Measurements from ENCODE around the gene METRN. TPM values are rescaled to one million over a fixed set of nuclear protein-coding genes. Genes with fewer than 3 reads are reported as not detected.
A peak's percentile ranks its signal among the peaks of the same experiment; 100 is the strongest.
"Not testable (repeated sequence)": the region's sequence is repeated elsewhere in the genome, so short reads cannot be mapped to it uniquely, and the experiment has no call there.

Gene METRN
- total and polyA plus RNA-seq, 2 experiments from 2014 or later = 21.6 to 98.1 TPM

- peak overlapping the region; percentile 28; the same call in 1 of the 2 replicates for H3K27ac ChIP-seq
- peak overlapping the region; percentile 93 for H3K4me3 ChIP-seq
- WGBS, 2 experiments (ENCODE audit: low coverage in 1 of 2, low lambda C conversion rate in 2 of 2, missing lambda C conversion rate in 2 of 2) = 82 to 85% methylated on average over 26 of the region's 26 CpGs
- peaks cover 8% of the 10 kb centered on the region; the same call in 1 of the 2 replicates for H3K4me1 ChIP-seq (ENCODE audit: insufficient read depth)
- H3F3A ChIP-seq (ENCODE audit: insufficient read depth) = no peaks in the 10 kb centered on the region
- in situ Hi-C loops (cut with MboI) = no loop called here
- TF ChIP-seq EZH2 (IDR thresholded peaks at IDR 0.05; ENCODE audit: insufficient read depth, poor library complexity, severe bottlenecking) (no peak), EZH2phosphoT487 (IDR thresholded peaks at IDR 0.05; ENCODE audit: insufficient read depth, low read depth) (no peak)
- no peak for DNase-seq
- no peaks in the 10 kb centered on the region for H3K36me3 ChIP-seq (ENCODE audit: low read depth)
- peaks cover 28% of the 10 kb centered on the region for H3K79me2 ChIP-seq (ENCODE audit: insufficient read depth)
- H3K4me2 ChIP-seq (ENCODE audit: unreplicated experiment) = peak overlapping the region; percentile 91
- H3K27me3 ChIP-seq (replicated peaks; ENCODE audit: insufficient read depth) = peaks cover 3% of the 10 kb centered on the region; the same call in 1 of the 2 replicates
- H3K9me2 ChIP-seq (ENCODE audit: insufficient read depth) = no peaks in the 10 kb centered on the region
- peak overlapping the region; percentile 93 for H3K9ac ChIP-seq
- H4K20me1 ChIP-seq (ENCODE audit: insufficient read depth) = no peaks in the 10 kb centered on the region
- H2AFZ ChIP-seq = peak overlapping the region; percentile 97
- no peaks in the 10 kb centered on the region for H3K9me3 ChIP-seq (ENCODE audit: low read depth)
These were observed 25.6 kb upstream of the METRN start for GRCh38 chr16:689175-689897.

- WGBS, 2 experiments (ENCODE audit: low coverage in 1 of 2, low lambda C conversion rate in 2 of 2, missing lambda C conversion rate in 2 of 2) = 71 to 74% methylated on average over 16 of the region's 16 CpGs
- H3F3A ChIP-seq (ENCODE audit: insufficient read depth); H3K36me3 ChIP-seq (ENCODE audit: low read depth); H3K4me1 ChIP-seq (ENCODE audit: insufficient read depth); H3K9ac ChIP-seq; H3K4me3 ChIP-seq; in situ Hi-C loops (cut with MboI); H2AFZ ChIP-seq; H3K27ac ChIP-seq; H3K9me3 ChIP-seq (ENCODE audit: low read depth); H4K20me1 ChIP-seq (ENCODE audit: insufficient read depth); H3K9me2 ChIP-seq (ENCODE audit: insufficient read depth); DNase-seq; H3K4me2 ChIP-seq (ENCODE audit: unreplicated experiment): not testable (repeated sequence)
- Histone ChIP-seq H3K27me3 (replicated peaks; ENCODE audit: insufficient read depth) (peaks cover 18% of the 10 kb centered on the region), H3K79me2 (ENCODE audit: insufficient read depth) (peaks cover 20% of the 10 kb centered on the region)
These were observed 23.7 kb upstream of the METRN start for GRCh38 chr16:691242-691641.

DNA sequence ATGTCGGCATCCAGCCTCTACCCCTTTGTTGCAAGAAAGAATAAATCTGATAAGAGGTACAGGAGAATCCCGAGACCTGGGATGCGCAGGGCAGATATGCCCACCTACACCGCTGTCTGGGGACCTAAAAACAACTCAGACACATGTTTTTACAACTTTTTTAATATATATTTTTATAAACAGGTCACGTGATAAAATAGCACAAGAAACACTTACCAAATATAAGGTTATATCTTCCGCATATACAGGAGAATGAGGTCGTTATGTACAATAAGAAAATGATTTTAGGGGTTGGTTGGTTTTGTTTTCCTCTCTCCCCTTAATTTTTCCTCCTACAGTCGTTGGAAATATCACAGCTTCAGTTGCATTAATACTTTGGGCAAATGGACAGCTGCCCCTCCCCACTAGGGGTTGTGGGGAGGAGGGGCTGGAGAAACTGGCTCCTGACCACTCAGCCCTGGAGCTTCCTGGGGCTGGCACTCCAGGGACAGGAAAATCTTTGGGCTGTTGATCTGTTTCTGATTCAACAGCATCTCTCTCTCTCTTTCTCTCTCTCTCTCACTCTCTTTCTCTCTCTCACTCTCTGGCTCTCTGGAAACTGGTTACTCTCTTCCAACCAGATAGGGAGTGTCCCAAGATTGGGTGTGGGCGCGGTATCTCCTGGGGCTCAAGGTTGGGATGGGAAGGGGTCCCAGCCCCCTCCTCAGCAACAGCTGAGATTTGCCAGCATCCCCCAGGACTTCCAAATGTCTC, 22.4 kb upstream of the METRN start:
- Histone ChIP-seq H3K4me3 (no peak overlapping the region), H3F3A (ENCODE audit: insufficient read depth) (no peaks in the 10 kb centered on the region), H3K9ac (no peak overlapping the region), H3K27me3 (replicated peaks; ENCODE audit: insufficient read depth) (peaks cover 19% of the 10 kb centered on the region), H3K9me2 (ENCODE audit: insufficient read depth) (no peaks in the 10 kb centered on the region), H4K20me1 (ENCODE audit: insufficient read depth) (no peaks in the 10 kb centered on the region), H3K4me1 (ENCODE audit: insufficient read depth) (peaks cover 8% of the 10 kb centered on the region; the same call in 1 of the 2 replicates), H3K79me2 (ENCODE audit: insufficient read depth) (peaks cover 16% of the 10 kb centered on the region), H3K27ac (no peak overlapping the region), H3K36me3 (ENCODE audit: low read depth) (no peaks in the 10 kb centered on the region), H3K9me3 (ENCODE audit: low read depth) (no peaks in the 10 kb centered on the region), H2AFZ (no peak overlapping the region), H3K4me2 (ENCODE audit: unreplicated experiment) (no peak overlapping the region)
- no peak for TF ChIP-seq EZH2phosphoT487 (IDR thresholded peaks at IDR 0.05; ENCODE audit: insufficient read depth, low read depth)
- TF ChIP-seq EZH2 (IDR thresholded peaks at IDR 0.05; ENCODE audit: insufficient read depth, poor library complexity, severe bottlenecking) = no peak
- no peak for DNase-seq
- in situ Hi-C loops (cut with MboI) = no loop called here
- WGBS, 2 experiments (ENCODE audit: low coverage in 1 of 2, low lambda C conversion rate in 2 of 2, missing lambda C conversion rate in 2 of 2) = 63 to 68% methylated on average over 10 of the region's 10 CpGs

DNA sequence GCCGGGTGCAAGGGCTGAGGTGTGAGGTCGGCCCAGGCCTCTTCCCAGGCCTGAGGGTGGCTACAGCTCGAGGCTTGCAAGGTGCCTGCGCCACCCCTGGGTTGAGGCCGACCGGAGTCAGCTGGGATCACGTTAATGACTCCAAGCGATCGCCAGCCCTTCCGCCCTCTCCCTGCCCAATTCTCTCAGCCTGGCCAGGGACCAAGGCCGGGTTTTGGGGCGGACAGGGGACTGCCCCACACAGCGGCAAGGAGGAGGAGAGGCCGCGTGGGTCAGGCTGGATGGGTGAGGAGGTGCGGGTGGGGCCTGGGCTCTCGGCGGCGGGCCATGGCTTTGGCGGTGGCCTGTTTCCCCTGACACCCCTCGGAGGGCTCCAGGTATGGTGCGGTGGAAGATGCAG, 21.6 kb upstream of the METRN start:
- Histone ChIP-seq H3K9me2 (ENCODE audit: insufficient read depth) (no peaks in the 10 kb centered on the region), H3K4me1 (ENCODE audit: insufficient read depth) (peaks cover 8% of the 10 kb centered on the region; the same call in 1 of the 2 replicates), H3K4me2 (ENCODE audit: unreplicated experiment) (no peak overlapping the region), H3F3A (ENCODE audit: insufficient read depth) (no peaks in the 10 kb centered on the region), H4K20me1 (ENCODE audit: insufficient read depth) (no peaks in the 10 kb centered on the region), H3K4me3 (no peak overlapping the region), H2AFZ (no peak overlapping the region), H3K9ac (no peak overlapping the region), H3K36me3 (ENCODE audit: low read depth) (no peaks in the 10 kb centered on the region), H3K9me3 (ENCODE audit: low read depth) (no peaks in the 10 kb centered on the region), H3K27me3 (replicated peaks; ENCODE audit: insufficient read depth) (peaks cover 19% of the 10 kb centered on the region), H3K79me2 (ENCODE audit: insufficient read depth) (peaks cover 15% of the 10 kb centered on the region), H3K27ac (no peak overlapping the region)
- WGBS, 2 experiments (ENCODE audit: low coverage in 1 of 2, low lambda C conversion rate in 2 of 2, missing lambda C conversion rate in 2 of 2) = 50 to 55% methylated on average over 17 to 21 of the region's 22 CpGs
- in situ Hi-C loops (cut with MboI) = no loop called here
- TF ChIP-seq EZH2 (IDR thresholded peaks at IDR 0.05; ENCODE audit: insufficient read depth, poor library complexity, severe bottlenecking) = no peak
- no peak for TF ChIP-seq EZH2phosphoT487 (IDR thresholded peaks at IDR 0.05; ENCODE audit: insufficient read depth, low read depth)
- no peak for DNase-seq
